Measurements from ENCODE around the gene GPSM3. TPM values are rescaled to one million over a fixed set of nuclear protein-coding genes. Genes with fewer than 3 reads are reported as not detected.
"Not testable (repeated sequence)": the region's sequence is repeated elsewhere in the genome, so short reads cannot be mapped to it uniquely, and the experiment has no call there.

The GPSM3 gene, protein sequence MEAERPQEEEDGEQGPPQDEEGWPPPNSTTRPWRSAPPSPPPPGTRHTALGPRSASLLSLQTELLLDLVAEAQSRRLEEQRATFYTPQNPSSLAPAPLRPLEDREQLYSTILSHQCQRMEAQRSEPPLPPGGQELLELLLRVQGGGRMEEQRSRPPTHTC
- 9.9 TPM for polyA plus RNA-seq (ENCODE audit: insufficient read length)

GRCh38 chr6:32192608-32193039 is at the start of gene GPSM3:
Gene GPSM3, minus strand, starts transcription at chr6:32192643. Its CDS starts 130 bp downstream, at chr6:32192513.
- DNase-seq = no peak

- no peak for DNase-seq
Observed at GRCh38 chr6:32240686-32241085, 48.2 kb upstream of the GPSM3 start.

GRCh38 chr6:32239462-32239861 is 47.0 kb upstream of the GPSM3 start:
- no peak for DNase-seq

DNA sequence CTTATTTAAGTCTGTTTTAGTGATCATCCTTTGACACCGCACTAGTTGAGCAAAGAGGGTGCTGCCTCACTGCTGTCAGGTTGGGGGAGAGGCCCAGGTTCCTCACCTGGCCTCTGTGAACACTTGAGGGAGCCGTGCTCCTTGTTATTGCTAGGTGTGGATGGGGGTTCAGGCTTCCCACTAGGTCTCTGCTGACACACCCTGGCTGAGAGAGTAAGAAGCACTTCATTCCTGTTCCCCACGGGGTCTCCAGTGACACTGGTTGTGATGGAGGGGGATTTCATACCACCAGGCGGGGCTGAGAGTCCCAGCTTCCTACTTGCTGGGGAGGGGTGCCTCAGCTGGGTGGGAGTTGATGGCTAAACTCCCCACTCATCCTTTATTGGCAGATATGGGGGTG is 42.5 kb upstream of the GPSM3 start:
- DNase-seq = no peak

DNA sequence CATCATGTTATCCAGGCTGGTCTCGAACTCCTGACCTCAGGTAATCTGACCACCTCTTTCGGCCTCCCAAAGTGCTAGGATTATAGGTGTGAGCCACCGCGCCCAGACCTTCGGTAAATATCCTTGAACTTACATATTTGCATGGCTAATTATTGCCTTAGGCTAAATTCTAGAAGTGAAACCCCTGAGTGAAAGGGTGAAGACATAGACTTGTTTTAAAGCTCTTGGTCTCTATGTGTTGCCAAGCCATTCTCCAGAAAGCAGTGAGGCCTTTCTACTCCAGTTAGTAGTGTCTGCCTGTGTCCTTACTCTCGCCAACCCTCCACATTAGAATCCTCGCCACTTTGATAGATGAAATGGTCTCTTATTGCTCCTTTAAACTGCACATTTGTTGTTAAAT is 34.0 kb upstream of the GPSM3 start:
- no peak for DNase-seq

DNA sequence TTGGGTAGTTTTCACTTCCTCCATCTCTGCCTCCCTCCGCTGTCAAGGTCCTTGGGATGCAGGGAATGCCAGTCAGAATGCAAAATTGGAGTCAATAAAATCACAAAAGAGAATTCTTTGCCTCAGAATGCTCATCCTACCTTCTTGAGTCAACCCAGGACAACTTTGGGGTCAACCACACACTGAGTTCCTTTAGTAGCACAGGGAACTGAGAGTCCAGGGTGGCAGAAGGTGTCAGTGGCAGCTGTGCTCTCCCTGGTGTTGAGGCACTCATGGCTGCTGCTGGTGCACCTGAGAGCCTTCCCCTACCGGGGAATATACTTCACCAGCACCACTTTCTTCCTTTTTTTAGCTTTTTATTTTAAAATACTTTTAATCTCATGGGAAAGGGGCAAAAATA is 32.3 kb upstream of the GPSM3 start:
- no peak for DNase-seq

GRCh38 chr6:32223258-32224235 is 31.1 kb upstream of the GPSM3 start, which contains the start of gene NOTCH4:
Gene NOTCH4, minus strand, starts transcription at chr6:32224067. Its CDS starts 139 bp downstream, at chr6:32223928.
- DNase-seq = no peak

GRCh38 chr6:32222333-32223230 is 30.1 kb upstream of the GPSM3 start:
- no peak for DNase-seq

DNA sequence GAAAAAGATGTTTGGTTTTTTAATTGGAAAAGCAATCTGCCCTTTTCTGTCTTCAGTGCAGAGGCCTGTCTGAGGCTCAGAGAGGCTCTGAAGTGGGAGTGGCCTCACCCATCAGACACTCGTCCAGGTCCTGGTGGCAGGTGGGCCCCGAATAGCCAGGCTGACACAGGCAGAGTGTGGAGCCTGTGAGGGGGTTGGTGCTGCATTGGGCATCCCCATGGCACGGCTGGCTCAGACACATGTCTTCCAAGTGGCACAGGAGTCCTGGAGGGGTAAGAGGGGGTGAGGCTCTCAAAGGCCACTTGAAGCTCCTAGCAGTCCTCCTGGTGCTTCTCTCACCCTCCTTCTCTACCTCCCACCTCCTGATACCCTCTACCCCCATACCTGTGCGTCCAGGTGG is 27.6 kb upstream of the GPSM3 start:
- DNase-seq = no peak

GRCh38 chr6:32218167-32218566 is 25.7 kb upstream of the GPSM3 start:
- no peak for DNase-seq

DNA sequence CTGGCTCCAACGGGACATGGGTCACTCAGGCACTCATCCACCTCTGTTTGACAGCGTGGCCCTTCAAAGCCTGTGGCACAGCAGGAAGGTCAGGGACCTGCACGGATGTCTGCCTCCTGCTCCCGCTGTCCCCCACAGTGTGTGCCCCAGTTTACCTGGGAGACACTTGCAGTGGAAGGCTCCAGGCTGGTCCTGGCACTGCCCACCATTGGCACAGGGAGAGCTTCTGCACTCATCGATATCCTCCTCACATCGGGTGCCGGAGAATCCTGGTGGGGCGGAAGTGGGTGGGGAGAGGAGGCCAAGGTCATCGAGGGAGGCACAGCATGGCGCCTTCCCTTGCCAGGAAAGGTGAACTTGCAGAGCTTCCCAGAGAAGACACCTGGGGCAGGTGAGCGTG is 24.6 kb upstream of the GPSM3 start:
- DNase-seq = no peak

GRCh38 chr6:32216285-32216684 is 23.8 kb upstream of the GPSM3 start:
- DNase-seq = no peak

DNA sequence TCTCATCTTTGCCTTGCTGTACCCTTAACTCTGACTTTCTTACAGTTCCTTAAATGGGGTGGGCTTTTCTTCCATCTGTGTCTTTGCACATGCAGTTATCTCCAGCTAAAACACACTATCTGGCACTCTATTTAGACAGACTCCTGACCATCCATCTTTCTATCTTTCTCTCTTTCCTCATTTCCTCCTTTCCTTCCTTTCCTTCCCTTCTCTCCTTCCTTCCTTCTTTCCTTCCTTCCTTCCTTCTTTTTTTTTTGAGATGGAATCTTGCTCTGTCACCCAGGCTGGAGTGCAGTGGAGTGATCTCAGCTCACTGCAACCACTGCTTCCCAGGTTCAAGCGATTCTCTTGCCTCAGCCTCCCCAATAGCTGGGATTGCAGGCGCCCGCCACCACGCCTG is 23.2 kb upstream of the GPSM3 start:
- no peak for DNase-seq

GRCh38 chr6:32214126-32214525 is 21.7 kb upstream of the GPSM3 start:
- DNase-seq = no peak

GRCh38 chr6:32213649-32214048 is 21.2 kb upstream of the GPSM3 start:
- DNase-seq = no peak

GRCh38 chr6:32212076-32212760 is 19.8 kb upstream of the GPSM3 start:
- no peak for DNase-seq

DNA sequence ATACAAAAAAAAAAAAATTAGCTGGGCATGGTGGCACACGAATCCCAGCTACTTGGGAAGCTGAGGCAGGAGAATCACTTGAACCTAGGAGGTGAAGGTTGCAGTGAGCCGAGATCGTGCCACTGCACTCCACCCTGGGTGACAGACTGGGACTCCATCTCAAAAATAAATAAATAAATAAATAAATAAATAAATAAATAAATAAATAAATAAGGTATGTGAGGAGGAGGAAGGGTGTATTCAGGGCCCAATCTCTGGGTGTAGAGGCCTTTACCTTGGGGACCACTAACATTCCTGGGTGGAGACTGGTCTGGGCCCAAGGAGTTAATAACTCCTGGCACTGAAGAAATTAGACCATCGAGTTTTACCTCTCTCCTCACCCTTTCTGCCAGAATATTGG is 19.0 kb upstream of the GPSM3 start:
- not testable (repeated sequence) for DNase-seq

DNA sequence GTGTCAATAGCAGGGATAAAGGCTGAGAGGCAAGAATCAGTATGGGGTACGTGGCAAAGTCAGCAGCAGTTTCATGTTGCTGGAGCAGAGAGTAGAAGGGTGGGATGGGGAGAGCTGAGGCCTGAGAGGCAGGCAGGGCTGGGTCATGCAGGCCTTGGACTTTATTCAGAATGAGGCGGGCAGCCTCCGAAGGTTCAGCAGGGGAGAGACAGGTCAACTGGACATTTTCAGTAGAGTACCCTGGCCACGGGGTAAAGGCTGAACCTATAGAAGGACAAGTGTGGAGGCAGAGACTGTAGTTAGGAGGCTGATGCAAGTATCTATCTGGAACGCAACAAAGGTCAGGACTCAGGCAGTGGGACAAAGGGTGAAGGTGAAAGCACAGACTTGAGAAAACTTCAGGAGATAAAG is 17.8 kb upstream of the GPSM3 start:
- no peak for DNase-seq

- no peak for DNase-seq
Observed at GRCh38 chr6:32208996-32209395, 16.6 kb upstream of the GPSM3 start.

- DNase-seq = no peak
Observed at GRCh38 chr6:32204268-32204715, 11.8 kb upstream of the GPSM3 start.

- DNase-seq = no peak
Observed at GRCh38 chr6:32203426-32204267, 11.2 kb upstream of the GPSM3 start.

All from hindlimb muscle (tissue), 1 donor.